ENCODE data around the gene SLC25A5. TPM values are rescaled to one million over a fixed set of nuclear protein-coding genes. Genes with fewer than 3 reads are reported as not detected.

The SLC25A5 gene
- polyA plus RNA-seq, 1 donor from 2014 or later = 158 TPM

DNA sequence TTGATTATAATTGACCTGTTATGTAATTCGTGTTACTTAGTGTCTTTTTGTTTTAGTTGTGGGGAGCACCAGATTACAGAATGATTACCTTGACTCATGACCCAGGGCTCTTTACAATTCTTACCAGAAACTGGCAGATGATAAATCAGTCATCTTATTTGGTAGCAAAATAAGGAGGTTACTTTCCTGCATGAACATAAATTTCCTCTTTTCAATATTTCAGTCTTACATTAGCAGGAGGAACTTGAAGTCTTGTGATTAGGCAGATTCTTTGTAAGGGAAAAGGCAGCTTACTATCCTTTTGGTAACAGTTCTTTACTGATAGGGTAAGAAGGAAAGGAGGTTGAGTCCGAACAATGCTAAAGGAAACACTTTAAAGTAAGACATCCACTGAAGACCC is 26.0 kb upstream of the SLC25A5 start:
- no peaks in the 10 kb centered on the region for H3F3A ChIP-seq (ENCODE audit: insufficient read depth, low read length, poor library complexity, severe bottlenecking)
- H4K20me1 ChIP-seq (ENCODE audit: insufficient read depth) = no peaks in the 10 kb centered on the region
- H3K9me2 ChIP-seq (ENCODE audit: insufficient read depth, low read length) = no peaks in the 10 kb centered on the region
- H3K79me2 ChIP-seq (replicated peaks; ENCODE audit: insufficient read depth, low read length) = no peaks in the 10 kb centered on the region
- no peak overlapping the region for H2AFZ ChIP-seq (ENCODE audit: low read depth, low read length)
- H3K4me2 ChIP-seq (ENCODE audit: low read length) = no peak overlapping the region
- TF ChIP-seq RAD21 (conservative IDR thresholded peaks at IDR 0.05) (no peak), SMC3 (conservative IDR thresholded peaks at IDR 0.05; ENCODE audit: poor library complexity) (no peak), MXI1 (conservative IDR thresholded peaks at IDR 0.05; ENCODE audit: poor library complexity, severe bottlenecking) (no peak), EZH2 (IDR thresholded peaks at IDR 0.05; ENCODE audit: borderline replicate concordance, insufficient read depth, low read length, poor library complexity, severe bottlenecking) (no peak), TAF1 (IDR thresholded peaks at IDR 0.05; ENCODE audit: low read depth) (no peak), EP300 (conservative IDR thresholded peaks at IDR 0.05; ENCODE audit: poor library complexity, severe bottlenecking) (no peak), POLR2AphosphoS5 (IDR thresholded peaks at IDR 0.05) (no peak)
- TF ChIP-seq, protein P1, sequence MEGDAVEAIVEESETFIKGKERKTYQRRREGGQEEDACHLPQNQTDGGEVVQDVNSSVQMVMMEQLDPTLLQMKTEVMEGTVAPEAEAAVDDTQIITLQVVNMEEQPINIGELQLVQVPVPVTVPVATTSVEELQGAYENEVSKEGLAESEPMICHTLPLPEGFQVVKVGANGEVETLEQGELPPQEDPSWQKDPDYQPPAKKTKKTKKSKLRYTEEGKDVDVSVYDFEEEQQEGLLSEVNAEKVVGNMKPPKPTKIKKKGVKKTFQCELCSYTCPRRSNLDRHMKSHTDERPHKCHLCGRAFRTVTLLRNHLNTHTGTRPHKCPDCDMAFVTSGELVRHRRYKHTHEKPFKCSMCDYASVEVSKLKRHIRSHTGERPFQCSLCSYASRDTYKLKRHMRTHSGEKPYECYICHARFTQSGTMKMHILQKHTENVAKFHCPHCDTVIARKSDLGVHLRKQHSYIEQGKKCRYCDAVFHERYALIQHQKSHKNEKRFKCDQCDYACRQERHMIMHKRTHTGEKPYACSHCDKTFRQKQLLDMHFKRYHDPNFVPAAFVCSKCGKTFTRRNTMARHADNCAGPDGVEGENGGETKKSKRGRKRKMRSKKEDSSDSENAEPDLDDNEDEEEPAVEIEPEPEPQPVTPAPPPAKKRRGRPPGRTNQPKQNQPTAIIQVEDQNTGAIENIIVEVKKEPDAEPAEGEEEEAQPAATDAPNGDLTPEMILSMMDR (IDR thresholded peaks at IDR 0.05; ENCODE audit: poor library complexity, severe bottlenecking) = no peak
- TF ChIP-seq, protein P2, sequence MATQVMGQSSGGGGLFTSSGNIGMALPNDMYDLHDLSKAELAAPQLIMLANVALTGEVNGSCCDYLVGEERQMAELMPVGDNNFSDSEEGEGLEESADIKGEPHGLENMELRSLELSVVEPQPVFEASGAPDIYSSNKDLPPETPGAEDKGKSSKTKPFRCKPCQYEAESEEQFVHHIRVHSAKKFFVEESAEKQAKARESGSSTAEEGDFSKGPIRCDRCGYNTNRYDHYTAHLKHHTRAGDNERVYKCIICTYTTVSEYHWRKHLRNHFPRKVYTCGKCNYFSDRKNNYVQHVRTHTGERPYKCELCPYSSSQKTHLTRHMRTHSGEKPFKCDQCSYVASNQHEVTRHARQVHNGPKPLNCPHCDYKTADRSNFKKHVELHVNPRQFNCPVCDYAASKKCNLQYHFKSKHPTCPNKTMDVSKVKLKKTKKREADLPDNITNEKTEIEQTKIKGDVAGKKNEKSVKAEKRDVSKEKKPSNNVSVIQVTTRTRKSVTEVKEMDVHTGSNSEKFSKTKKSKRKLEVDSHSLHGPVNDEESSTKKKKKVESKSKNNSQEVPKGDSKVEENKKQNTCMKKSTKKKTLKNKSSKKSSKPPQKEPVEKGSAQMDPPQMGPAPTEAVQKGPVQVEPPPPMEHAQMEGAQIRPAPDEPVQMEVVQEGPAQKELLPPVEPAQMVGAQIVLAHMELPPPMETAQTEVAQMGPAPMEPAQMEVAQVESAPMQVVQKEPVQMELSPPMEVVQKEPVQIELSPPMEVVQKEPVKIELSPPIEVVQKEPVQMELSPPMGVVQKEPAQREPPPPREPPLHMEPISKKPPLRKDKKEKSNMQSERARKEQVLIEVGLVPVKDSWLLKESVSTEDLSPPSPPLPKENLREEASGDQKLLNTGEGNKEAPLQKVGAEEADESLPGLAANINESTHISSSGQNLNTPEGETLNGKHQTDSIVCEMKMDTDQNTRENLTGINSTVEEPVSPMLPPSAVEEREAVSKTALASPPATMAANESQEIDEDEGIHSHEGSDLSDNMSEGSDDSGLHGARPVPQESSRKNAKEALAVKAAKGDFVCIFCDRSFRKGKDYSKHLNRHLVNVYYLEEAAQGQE (IDR thresholded peaks at IDR 0.05; ENCODE audit: borderline replicate concordance) = no peak
- H3K4me3 ChIP-seq (ENCODE audit: low read length) = no peak overlapping the region
- H3K36me3 ChIP-seq (ENCODE audit: insufficient read depth, low read length) = no peaks in the 10 kb centered on the region
- no peak overlapping the region for H3K27ac ChIP-seq (ENCODE audit: low read length)
- H3K27me3 ChIP-seq (ENCODE audit: insufficient read depth, low read depth, low read length) = no peaks in the 10 kb centered on the region
- H3K9ac ChIP-seq (ENCODE audit: low read length) = no peak overlapping the region
- H3K9me3 ChIP-seq (ENCODE audit: low read length) = no peaks in the 10 kb centered on the region

DNA sequence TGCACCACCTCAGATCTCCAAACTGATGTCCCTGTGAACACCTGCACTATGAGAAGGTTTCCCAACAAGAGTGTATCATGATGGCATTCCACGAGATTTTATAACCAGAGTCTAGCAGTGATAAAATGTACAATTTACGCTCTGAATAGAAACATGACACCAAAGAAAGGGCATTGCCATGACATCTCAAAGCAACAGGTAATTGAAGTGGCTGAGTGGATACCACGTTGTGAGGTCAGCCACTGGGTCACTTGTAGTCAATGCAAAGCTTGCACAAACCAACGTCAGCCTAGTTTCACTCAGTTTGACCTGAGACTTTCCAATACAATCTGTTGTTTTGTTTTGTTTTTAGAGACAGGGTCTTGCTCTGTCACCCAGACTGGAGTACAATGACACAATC is 15.0 kb upstream of the SLC25A5 start:
- no peak overlapping the region for H3K27ac ChIP-seq (ENCODE audit: low read length)
- no peaks in the 10 kb centered on the region for H4K20me1 ChIP-seq (ENCODE audit: insufficient read depth)
- no peak overlapping the region for H3K9ac ChIP-seq (ENCODE audit: low read length)
- no peak overlapping the region for H2AFZ ChIP-seq (ENCODE audit: low read depth, low read length)
- no peaks in the 10 kb centered on the region for H3K27me3 ChIP-seq (ENCODE audit: insufficient read depth, low read depth, low read length)
- no peaks in the 10 kb centered on the region for H3F3A ChIP-seq (ENCODE audit: insufficient read depth, low read length, poor library complexity, severe bottlenecking)
- H3K4me3 ChIP-seq (ENCODE audit: low read length) = no peak overlapping the region
- no peak overlapping the region for H3K4me2 ChIP-seq (ENCODE audit: low read length)
- H3K36me3 ChIP-seq (ENCODE audit: insufficient read depth, low read length) = no peaks in the 10 kb centered on the region
- no peak for TF ChIP-seq EP300 (conservative IDR thresholded peaks at IDR 0.05; ENCODE audit: poor library complexity, severe bottlenecking)
- no peak for TF ChIP-seq EZH2 (IDR thresholded peaks at IDR 0.05; ENCODE audit: borderline replicate concordance, insufficient read depth, low read length, poor library complexity, severe bottlenecking)
- TF ChIP-seq, protein P2 (IDR thresholded peaks at IDR 0.05; ENCODE audit: borderline replicate concordance) = no peak
- no peak for TF ChIP-seq TAF1 (IDR thresholded peaks at IDR 0.05; ENCODE audit: low read depth)
- TF ChIP-seq, protein P1 (IDR thresholded peaks at IDR 0.05; ENCODE audit: poor library complexity, severe bottlenecking) = no peak
- no peak for TF ChIP-seq POLR2AphosphoS5 (IDR thresholded peaks at IDR 0.05)
- H3K9me2 ChIP-seq (ENCODE audit: insufficient read depth, low read length) = no peaks in the 10 kb centered on the region
- no peaks in the 10 kb centered on the region for H3K79me2 ChIP-seq (replicated peaks; ENCODE audit: insufficient read depth, low read length)
- no peaks in the 10 kb centered on the region for H3K9me3 ChIP-seq (ENCODE audit: low read length)
